Keratinocyte (primary cell): ENCODE measurements around the gene RAD23A.

Experiments used
- EZH2 ChIP-seq: IDR thresholded peaks from one replicate; pipeline ENCODE4 v1.6.1; 2012; ENCODE audit warnings: inconsistent platforms, mild to moderate bottlenecking, low read length, moderate library complexity
- TF ChIP-seq, protein P1 (sequence below), 3 experiments: IDR thresholded peaks in 1 of 3; conservative IDR thresholded peaks in 1 of 3; optimal IDR thresholded peaks in 1 of 3; 2 replicates in 2 of 3; 3 replicates in 1 of 3; pipeline versions ENCODE3 to v1.5.1; 2011; ENCODE audit warnings: low read length in 3 of 3, mild to moderate bottlenecking in 3 of 3, moderate library complexity in 2 of 3, control low read depth in 1 of 3, inconsistent platforms in 1 of 3; ENCODE audit not compliant: insufficient read depth in 2 of 3; ENCODE audit errors: extremely low read depth in 1 of 3

- TF ChIP-seq, protein P1, sequence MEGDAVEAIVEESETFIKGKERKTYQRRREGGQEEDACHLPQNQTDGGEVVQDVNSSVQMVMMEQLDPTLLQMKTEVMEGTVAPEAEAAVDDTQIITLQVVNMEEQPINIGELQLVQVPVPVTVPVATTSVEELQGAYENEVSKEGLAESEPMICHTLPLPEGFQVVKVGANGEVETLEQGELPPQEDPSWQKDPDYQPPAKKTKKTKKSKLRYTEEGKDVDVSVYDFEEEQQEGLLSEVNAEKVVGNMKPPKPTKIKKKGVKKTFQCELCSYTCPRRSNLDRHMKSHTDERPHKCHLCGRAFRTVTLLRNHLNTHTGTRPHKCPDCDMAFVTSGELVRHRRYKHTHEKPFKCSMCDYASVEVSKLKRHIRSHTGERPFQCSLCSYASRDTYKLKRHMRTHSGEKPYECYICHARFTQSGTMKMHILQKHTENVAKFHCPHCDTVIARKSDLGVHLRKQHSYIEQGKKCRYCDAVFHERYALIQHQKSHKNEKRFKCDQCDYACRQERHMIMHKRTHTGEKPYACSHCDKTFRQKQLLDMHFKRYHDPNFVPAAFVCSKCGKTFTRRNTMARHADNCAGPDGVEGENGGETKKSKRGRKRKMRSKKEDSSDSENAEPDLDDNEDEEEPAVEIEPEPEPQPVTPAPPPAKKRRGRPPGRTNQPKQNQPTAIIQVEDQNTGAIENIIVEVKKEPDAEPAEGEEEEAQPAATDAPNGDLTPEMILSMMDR (optimal IDR thresholded peaks at IDR 0.05 in 1 of 3, IDR thresholded peaks at IDR 0.05 in 1 of 3, conservative IDR thresholded peaks at IDR 0.05 in 1 of 3; ENCODE audit: extremely low read depth in 1 of 3, insufficient read depth in 2 of 3, low read length in 3 of 3), result no peak
- no peak for TF ChIP-seq EZH2
Measured at GRCh38 chr19:12979974-12980373, 34.3 kb downstream of the RAD23A start.
